Stimulated activated effector memory CD8-positive, alpha-beta T cell treated with anti-CD3 and anti-CD28 coated beads, Interleukin-12 subunit alpha, Interleukin-12 subunit beta, amount 100 ng/mL, for 72 hours (primary cell): ENCODE data around the gene SLC6A4.
A peak's percentile ranks its signal among the peaks of the same experiment; 100 is the strongest.

Source experiments
- ATAC-seq: fragments of 150-1000 bp; cut with Tn5 transposase; 2 replicates; pipeline ENCODE4 v1.10.0; 2021
- DNase-seq, 2 donors: peaks; one replicate each; pipeline ENCODE4 v3.0.0; 2021 to 2022; ENCODE audit warnings: low spot score in 2 of 2
- H3K27ac Mint-ChIP-seq: one replicate; pipeline ENCODE4 v1.8.0; 2022; ENCODE audit warnings: mild to moderate bottlenecking, mixed read lengths
- H3K36me3 Mint-ChIP-seq: one replicate; pipeline ENCODE4 v1.8.0; 2022; ENCODE audit warnings: mild to moderate bottlenecking, mixed read lengths
- H3K4me1 Mint-ChIP-seq: one replicate; pipeline ENCODE4 v1.8.0; 2022; ENCODE audit warnings: mixed read lengths
- H3K4me3 Mint-ChIP-seq: one replicate; pipeline ENCODE4 v1.8.0; 2022; ENCODE audit warnings: mild to moderate bottlenecking, mixed read lengths
- H3K9me3 Mint-ChIP-seq: one replicate; pipeline ENCODE4 v1.8.0; 2022; ENCODE audit warnings: mixed read lengths

SLC6A4 gene

DNA sequence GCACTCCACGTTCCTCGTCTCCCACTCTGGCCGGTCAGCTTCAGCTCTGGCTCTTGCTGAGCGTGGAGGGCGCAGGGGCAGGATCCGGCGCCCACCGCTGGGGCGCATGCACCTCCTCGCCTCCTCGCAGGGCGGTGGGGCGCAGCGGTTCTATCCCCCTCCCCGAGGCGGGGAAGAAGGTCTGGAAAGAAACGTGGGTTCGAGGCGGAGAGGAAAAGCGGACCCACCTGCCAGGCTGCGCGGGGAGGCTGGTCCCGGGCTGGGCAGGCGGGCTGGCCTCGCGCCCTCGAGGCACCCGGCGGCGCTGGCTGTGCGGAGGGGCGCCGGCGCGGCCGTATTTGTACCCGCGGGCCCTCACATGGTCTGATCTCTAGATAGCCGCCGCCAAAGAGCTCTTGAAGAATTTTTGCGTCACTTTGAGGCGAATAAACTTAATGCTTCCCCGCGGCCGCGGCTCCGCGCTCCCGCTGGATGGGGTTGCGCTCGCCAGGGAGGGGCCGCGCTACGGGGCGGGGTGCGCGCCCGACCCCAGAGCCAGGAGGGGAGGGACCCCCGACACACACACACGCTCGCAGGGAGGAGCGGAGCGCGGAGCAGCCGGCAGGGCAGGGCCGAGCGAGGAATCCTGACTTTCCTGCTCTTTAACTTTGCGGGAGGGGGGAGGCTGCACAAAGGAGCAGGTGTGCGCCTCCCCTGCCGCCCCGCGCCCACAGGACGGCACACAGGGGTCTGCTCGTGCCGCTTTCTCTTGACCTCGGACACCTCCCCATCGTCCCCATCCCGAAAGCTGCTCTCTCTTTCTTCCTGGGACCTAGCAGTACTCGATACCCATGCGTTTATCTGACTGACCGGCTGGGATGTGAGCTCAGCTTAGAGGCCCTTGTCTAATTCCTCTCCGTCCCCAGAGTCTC is at the start of gene SLC6A4:
TSS of gene SLC6A4 (minus strand) at position 312 of the 911 bp plus-strand sequence. CDS start 13,739 bp downstream, outside the sequence.
- ATAC-seq: peak; percentile 36
- H3K27ac Mint-ChIP-seq: no peak within 1 kb of the TSS
- no peak for DNase-seq
- peak within 1 kb of the TSS; percentile 64 for H3K4me3 Mint-ChIP-seq
- peaks cover 6% of the 10 kb centered on the region for H3K36me3 Mint-ChIP-seq
- peaks cover 25% of the 10 kb centered on the region for H3K4me1 Mint-ChIP-seq
- no peaks in the 10 kb centered on the region for H3K9me3 Mint-ChIP-seq

DNA sequence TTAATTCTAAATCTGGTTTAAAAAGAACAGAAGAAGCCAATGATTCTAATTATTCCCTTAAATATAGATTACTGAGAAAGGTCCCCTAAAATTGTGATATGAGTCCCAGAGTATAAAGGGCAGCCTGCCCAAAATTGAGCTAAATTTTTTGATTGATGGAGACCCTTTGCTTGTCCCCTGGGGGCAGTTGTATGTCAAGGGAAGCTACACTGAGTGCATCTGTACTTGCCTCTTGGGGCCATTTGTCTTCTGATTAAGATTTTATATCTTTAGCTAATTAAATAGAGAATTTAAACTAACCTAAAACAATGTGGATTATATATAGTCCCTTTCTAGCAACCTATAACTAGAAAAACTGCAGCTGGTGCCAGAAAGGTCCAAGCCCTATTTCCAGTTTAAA is 43.7 kb upstream of the SLC6A4 start:
- Mint-ChIP-seq H3K27ac (no peak overlapping the region), H3K4me3 (no peak overlapping the region), H3K4me1 (peaks cover 6% of the 10 kb centered on the region), H3K9me3 (no peaks in the 10 kb centered on the region), H3K36me3 (peaks cover 84% of the 10 kb centered on the region)
- DNase-seq (no peak), ATAC-seq (no peak)

DNA sequence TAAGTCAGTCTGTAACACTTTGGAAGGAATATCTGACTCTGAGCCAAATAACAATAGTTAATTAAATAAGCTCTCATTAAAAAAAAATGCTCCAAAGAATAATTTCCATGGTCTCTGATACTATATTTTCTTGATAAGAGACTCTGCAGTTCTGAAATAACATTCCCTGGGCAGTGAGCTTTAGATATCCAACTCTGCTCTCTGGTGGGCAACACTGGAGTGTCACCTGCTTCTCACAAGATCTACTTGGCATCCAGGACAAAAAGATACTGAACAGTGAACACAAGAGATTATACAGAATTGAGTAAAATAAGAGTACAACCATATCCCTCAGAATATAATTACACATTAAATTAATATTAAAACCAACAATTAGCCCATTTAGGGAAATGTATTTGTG is 42.5 kb upstream of the SLC6A4 start:
- no peaks in the 10 kb centered on the region for H3K9me3 Mint-ChIP-seq
- ATAC-seq (no peak), DNase-seq (no peak)
- peaks cover 84% of the 10 kb centered on the region for H3K36me3 Mint-ChIP-seq
- H3K27ac Mint-ChIP-seq: no peak overlapping the region
- H3K4me1 Mint-ChIP-seq: peaks cover 6% of the 10 kb centered on the region
- H3K4me3 Mint-ChIP-seq: no peak overlapping the region

DNA sequence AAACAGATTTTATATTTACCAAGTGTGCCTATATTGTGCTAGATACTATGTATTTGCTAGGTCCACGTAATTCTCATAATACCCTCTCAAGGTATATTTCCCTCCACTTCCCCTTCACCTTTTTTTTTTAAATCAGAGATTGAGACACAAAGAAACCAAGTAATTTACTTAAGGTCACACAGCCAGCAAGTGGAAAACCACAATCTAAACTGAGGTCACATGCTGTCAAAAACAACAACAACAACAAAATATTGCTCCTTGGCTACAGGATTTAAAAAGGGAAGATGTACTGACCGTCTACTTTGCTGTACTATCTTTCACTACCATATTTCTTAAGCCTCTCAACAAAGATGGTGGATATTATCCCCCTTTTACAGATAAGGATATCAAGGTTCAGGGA is 40.4 kb upstream of the SLC6A4 start:
- no peak overlapping the region for H3K4me3 Mint-ChIP-seq
- H3K4me1 Mint-ChIP-seq: peaks cover 6% of the 10 kb centered on the region
- DNase-seq (no peak), ATAC-seq (no peak)
- peaks cover 84% of the 10 kb centered on the region for H3K36me3 Mint-ChIP-seq
- no peaks in the 10 kb centered on the region for H3K9me3 Mint-ChIP-seq
- peak overlapping the region; percentile 32 for H3K27ac Mint-ChIP-seq

DNA sequence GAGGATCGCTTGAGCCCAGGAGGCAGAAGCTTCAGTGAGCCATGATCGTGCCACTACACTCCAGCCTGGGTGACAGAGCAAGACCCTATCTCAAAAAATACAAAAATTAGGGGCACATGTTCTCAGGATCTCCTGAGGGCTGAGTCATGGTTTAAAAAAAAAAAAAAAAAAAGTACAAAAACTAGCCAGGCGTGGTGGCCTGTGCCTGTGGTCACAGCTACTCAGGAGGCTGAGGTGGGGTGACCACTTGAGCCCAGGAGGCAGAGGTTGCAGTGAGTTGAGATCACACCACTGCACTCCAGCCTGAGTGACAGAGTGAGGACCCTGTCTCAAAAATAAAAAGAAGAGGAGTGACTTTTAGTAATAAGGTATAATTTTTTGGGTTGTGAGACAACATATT is 39.4 kb upstream of the SLC6A4 start:
- Mint-ChIP-seq H3K4me1 (peaks cover 6% of the 10 kb centered on the region), H3K4me3 (no peak overlapping the region), H3K27ac (peak overlapping the region; percentile 52), H3K36me3 (peaks cover 84% of the 10 kb centered on the region), H3K9me3 (no peaks in the 10 kb centered on the region)
- no peak for DNase-seq
- ATAC-seq: no peak

DNA sequence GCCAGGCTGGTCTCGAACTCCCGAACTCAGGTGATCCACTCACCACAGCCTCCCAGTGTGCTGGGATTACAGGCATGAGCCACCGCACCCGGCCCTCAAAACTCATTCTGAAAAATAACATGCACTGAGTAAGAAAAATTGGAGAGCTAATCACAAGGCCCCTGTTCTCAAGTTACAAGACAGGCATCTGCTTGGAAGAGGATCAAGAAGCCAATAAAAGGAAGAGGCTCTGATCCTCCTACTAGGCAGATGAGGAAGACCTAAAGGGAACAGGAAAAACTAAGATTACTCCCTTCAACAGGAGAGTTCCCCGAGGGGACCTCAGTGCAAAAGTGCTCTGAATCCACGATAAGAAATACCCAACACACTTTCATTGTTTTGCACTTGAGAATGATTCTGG is 37.9 kb upstream of the SLC6A4 start:
- H3K36me3 Mint-ChIP-seq: peaks cover 89% of the 10 kb centered on the region

DNA sequence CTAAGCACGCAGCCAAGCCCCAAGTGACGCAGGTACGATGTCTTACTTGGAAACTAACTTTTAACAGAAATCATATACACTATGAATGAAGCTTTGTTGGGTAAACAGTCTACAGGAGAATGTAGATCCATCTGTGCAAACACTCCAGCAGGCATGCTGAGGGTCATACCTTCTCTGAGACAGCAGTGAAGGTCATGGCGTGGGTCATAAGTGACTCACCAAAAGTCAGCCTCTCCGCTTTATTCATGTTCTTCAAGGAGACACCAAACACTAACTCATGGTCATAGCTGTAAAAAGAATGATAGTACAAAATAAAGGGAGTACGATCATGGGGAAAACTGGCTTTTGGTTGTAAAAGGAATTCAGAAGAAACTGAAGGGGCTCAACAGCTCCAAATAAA is 35.6 kb upstream of the SLC6A4 start:
- no peak overlapping the region for H3K27ac Mint-ChIP-seq
- H3K4me1 Mint-ChIP-seq: no peaks in the 10 kb centered on the region
- DNase-seq (no peak), ATAC-seq (no peak)
- peaks cover 100% of the 10 kb centered on the region for H3K36me3 Mint-ChIP-seq
- H3K9me3 Mint-ChIP-seq: no peaks in the 10 kb centered on the region
- no peak overlapping the region for H3K4me3 Mint-ChIP-seq

More for the DNA sequence above, 37.9 kb upstream of the SLC6A4 start:
- H3K4me1 Mint-ChIP-seq: peaks cover 6% of the 10 kb centered on the region
- H3K27ac Mint-ChIP-seq: no peak overlapping the region
- H3K9me3 Mint-ChIP-seq: no peaks in the 10 kb centered on the region
- DNase-seq (no peak), ATAC-seq (no peak)
- H3K4me3 Mint-ChIP-seq: no peak overlapping the region

DNA sequence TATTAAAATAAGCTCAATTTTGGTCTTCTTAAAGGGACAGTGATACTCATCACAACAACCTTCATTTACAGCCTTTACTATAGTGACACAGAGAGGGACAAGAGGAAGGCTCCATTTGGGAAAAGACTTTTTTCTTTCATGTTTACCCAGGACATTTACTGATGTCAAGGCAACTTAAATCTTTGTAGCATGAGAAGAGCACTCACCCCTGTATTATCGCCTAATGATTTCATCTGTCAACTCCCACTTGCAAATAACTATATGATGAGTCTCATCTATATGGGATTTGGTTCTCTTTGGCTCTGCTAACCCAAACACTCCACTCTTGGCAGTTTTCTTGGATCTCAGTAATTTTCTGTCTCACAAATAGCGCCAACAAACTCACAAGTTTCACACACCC is 32.1 kb upstream of the SLC6A4 start:
- Mint-ChIP-seq H3K9me3 (no peaks in the 10 kb centered on the region), H3K4me3 (no peak overlapping the region), H3K36me3 (peaks cover 99% of the 10 kb centered on the region), H3K4me1 (no peaks in the 10 kb centered on the region), H3K27ac (no peak overlapping the region)
- DNase-seq (no peak), ATAC-seq (no peak)

DNA sequence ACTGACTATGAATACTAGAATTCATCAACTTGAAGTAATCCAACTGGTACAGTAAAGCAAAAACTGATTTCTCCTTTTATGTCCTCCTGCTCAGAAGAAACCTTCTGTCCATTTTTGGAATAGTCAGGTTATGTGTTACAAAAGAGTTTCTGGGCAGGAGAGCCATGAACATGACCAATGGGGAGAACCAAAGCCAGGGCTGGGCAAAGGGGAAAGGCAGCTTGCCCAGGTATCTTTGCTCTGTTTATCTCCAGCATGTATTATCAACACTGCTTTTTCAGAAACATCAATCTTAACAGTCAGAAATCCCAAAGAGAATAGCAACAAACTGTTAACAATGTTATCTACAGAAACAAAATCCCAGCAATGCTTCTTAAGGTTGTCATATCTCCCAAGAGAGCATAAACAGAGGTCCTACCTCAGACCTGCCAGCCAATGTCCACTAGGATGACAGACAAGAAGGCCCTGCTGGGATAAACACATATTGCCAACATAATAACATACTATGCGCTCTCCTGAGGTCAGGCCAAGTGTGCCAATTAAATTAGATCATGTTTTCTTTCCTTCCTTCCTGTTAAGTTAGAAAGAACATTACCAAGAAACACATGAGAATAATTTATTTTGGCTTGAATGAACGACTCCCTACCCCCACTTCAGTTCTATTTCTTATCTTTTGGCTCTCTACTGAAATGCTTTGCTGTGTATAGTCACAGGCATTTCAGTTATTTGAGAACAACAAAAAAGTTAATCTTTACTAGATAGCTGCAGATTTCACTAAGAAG is 28.2 kb upstream of the SLC6A4 start:
- Mint-ChIP-seq H3K4me1 (peaks cover 9% of the 10 kb centered on the region), H3K36me3 (peaks cover 95% of the 10 kb centered on the region), H3K9me3 (no peaks in the 10 kb centered on the region), H3K4me3 (no peak overlapping the region), H3K27ac (no peak overlapping the region)
- no peak for ATAC-seq
- no peak for DNase-seq

DNA sequence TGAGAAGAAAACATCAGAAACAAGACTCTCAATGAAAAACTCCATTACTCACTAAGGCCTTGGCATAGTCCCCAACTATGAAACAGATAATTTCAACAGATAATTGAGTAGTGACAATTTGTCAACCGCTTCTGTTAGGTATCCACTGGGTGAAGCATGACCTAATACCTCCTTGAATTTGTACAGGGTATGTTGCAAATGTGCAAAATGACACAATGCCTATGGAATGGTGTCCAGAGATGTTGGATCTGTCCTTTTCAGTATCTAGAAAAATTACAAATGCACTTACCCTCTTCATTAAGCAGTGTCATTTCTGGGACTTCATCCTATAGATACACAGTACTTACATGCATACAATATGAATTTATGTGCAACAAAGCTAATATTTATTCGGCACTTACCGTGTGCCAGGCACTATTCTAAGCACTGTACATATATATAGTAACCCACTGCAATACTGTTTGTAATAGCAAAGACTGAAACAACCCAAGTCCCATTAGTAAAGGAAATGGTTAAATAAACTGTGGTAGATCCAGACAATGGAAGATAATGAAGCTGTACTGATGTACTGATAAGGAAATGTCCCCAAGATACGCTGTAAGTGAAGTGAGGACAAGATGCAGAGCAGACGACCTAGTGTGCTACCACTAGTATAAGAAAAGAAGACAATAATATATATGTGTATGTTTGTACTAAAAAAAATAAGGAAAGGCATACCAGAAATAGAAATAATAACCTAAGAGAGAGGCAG is 21.4 kb upstream of the SLC6A4 start:
- Mint-ChIP-seq H3K9me3 (no peaks in the 10 kb centered on the region), H3K4me3 (no peak overlapping the region), H3K4me1 (peaks cover 12% of the 10 kb centered on the region), H3K27ac (no peak overlapping the region), H3K36me3 (peaks cover 78% of the 10 kb centered on the region)
- no peak for DNase-seq
- no peak for ATAC-seq

DNA sequence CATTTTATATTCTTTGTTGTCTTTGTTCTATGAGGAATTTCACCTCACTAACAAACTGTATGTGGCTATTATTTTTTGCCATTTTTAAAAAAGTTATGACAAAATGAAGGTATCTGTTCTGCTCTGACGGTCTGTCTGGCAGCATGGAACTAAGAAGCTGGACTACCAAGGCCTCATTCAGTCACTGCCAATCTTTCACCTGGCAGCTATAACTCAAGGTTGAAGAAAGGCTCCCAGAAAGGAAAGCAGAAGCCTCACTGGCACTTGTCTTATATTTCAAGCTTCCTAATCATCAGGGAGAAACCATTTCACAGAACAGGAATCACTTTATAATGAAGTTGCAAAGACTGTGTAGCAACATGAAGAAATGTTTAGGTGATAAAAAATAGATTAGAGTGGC is 18.7 kb upstream of the SLC6A4 start:
- no peak overlapping the region for H3K4me3 Mint-ChIP-seq
- DNase-seq (no peak), ATAC-seq (no peak)
- H3K4me1 Mint-ChIP-seq: peaks cover 7% of the 10 kb centered on the region
- no peaks in the 10 kb centered on the region for H3K9me3 Mint-ChIP-seq
- H3K36me3 Mint-ChIP-seq: peaks cover 75% of the 10 kb centered on the region
- H3K27ac Mint-ChIP-seq: no peak overlapping the region

DNA sequence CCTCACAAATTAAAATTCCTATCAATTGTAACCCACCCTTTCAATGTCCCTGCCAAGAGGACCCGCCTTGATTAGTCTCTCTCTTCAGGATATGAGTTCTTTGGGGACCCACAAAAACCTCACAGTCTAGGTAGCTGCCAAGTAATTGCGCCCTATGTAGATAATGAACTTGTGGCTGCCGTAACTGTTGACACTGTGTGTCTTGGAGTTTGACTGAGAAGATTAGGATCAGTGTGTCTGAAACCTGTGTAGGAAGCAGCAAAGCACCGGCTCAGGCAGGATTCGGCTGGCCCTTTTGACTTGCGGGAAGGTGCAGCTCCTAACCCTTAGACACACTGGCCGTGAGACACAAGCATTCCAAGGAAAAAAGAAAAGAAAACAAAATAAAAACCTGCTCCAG is 17.8 kb upstream of the SLC6A4 start:
- H3K27ac Mint-ChIP-seq: peak overlapping the region; percentile 32
- no peaks in the 10 kb centered on the region for H3K4me1 Mint-ChIP-seq
- H3K36me3 Mint-ChIP-seq: peaks cover 75% of the 10 kb centered on the region
- no peak for DNase-seq
- no peak for ATAC-seq
- no peaks in the 10 kb centered on the region for H3K9me3 Mint-ChIP-seq
- no peak overlapping the region for H3K4me3 Mint-ChIP-seq

DNA sequence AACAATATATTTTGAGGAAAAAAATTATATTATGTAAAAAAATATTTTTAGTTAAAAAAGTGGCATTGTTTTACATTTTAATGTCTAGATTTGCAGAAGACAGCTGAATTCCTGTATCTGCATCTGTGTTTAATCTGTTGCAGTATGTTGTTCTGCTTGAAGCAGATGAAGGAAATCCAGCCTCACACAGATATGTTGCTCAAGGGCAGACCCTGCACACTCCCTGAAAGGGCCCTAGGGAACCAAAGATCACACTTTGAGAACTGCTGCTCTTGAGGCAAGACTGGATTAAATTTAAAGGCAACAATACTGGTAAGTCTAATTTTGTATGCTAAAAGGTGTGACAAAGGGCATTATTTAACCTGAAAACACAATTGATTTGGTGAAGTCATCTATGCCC is 16.4 kb upstream of the SLC6A4 start:
- Mint-ChIP-seq H3K4me1 (peaks cover 7% of the 10 kb centered on the region), H3K27ac (no peak overlapping the region), H3K4me3 (no peak overlapping the region), H3K9me3 (no peaks in the 10 kb centered on the region), H3K36me3 (peaks cover 75% of the 10 kb centered on the region)
- DNase-seq (no peak), ATAC-seq (no peak)

DNA sequence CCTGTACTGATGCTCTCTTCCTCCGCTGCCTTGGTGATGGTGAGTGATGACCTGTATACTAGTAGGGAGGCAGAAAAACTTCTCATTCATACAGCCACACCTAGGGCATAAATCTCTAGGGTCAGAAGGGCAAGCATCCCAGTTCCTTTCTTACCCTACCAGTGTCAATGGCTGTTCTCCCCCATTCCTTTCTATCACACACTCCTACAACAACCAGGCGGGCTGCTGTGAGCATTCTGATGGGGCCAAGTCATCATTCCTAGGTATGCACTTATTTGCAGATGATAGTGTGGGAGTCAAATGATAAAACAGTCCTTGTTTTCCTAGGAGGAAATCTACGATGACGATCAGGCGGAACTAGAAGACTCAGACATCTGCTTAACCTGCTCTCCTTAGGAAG is 14.0 kb upstream of the SLC6A4 start:
- Mint-ChIP-seq H3K4me3 (no peak overlapping the region), H3K36me3 (peaks cover 60% of the 10 kb centered on the region), H3K27ac (no peak overlapping the region), H3K4me1 (peaks cover 8% of the 10 kb centered on the region), H3K9me3 (no peaks in the 10 kb centered on the region)
- no peak for DNase-seq
- ATAC-seq: no peak

DNA sequence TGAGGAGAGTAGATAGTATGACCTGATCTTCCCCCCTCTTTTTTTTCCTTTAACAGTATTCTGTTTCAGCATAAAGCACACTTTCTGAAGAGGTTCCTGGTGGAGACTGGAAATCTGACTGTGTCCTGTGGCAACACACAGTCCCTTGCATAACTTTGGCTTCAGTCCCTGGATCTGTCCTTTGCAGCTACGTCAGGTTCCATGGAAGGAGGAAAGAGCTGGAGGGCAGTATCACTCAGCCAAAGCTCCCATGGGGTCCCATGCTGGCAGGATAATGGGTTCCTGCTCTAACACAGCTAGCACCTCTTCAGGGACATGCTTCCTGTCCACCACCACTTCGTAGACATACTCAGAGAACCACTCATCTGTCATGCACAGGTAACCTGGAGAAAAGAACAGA is 13.3 kb upstream of the SLC6A4 start:
- Mint-ChIP-seq H3K4me1 (peaks cover 8% of the 10 kb centered on the region), H3K36me3 (peaks cover 56% of the 10 kb centered on the region), H3K27ac (peak overlapping the region; percentile 20), H3K9me3 (no peaks in the 10 kb centered on the region), H3K4me3 (no peak overlapping the region)
- DNase-seq: no peak
- no peak for ATAC-seq
